Smooth muscle cell (in vitro differentiated cells): ENCODE measurements around the gene CCDC9B. TPM values are rescaled to one million over a fixed set of nuclear protein-coding genes. Genes with fewer than 3 reads are reported as not detected.

ENCODE experiments used
- DNase-seq: peaks from one replicate; lab custom pipeline; 2025; ENCODE audit not compliant: unreplicated experiment; lab: John Stamatoyannopoulos, UW
- H2AFZ ChIP-seq: fragments of 200-600 bp; sonication (generic); 2 replicates; pipeline ENCODE4 v1.6.0; 2016; ENCODE audit warnings: antibody characterized with exemption, low read depth, mild to moderate bottlenecking
- H3F3A ChIP-seq: fragments of 200-600 bp; sonication (generic); 2 replicates; pipeline ENCODE4 v1.6.0; 2017; ENCODE audit warnings: antibody characterized with exemption, low read depth
- H3K27ac ChIP-seq: fragments of 200-600 bp; sonication (generic); 2 replicates; pipeline ENCODE4 v1.5.1; 2016; ENCODE audit warnings: low read depth, mild to moderate bottlenecking
- H3K27me3 ChIP-seq: fragments of 200-600 bp; sonication (generic); 2 replicates; pipeline ENCODE4 v1.6.1; 2016; ENCODE audit warnings: low read depth, mild to moderate bottlenecking
- H3K36me3 ChIP-seq: fragments of 200-600 bp; sonication (generic); 2 replicates; pipeline ENCODE4 v1.5.1; 2016; ENCODE audit warnings: low read depth
- H3K4me1 ChIP-seq: fragments of 200-600 bp; sonication (generic); 2 replicates; pipeline ENCODE4 v1.5.1; 2016; ENCODE audit warnings: low read depth
- H3K4me2 ChIP-seq: fragments of 200-600 bp; sonication (generic); 2 replicates; pipeline ENCODE4 v1.6.0; 2016; ENCODE audit warnings: mild to moderate bottlenecking
- H3K4me3 ChIP-seq: fragments of 200-600 bp; sonication (generic); 2 replicates; pipeline ENCODE4 v1.5.1; 2016; ENCODE audit warnings: mild to moderate bottlenecking
- H3K79me2 ChIP-seq: fragments of 200-600 bp; sonication (generic); 2 replicates; pipeline ENCODE4 v1.6.0; 2016; ENCODE audit warnings: low read depth, mild to moderate bottlenecking
- H3K9ac ChIP-seq: fragments of 200-600 bp; sonication (generic); 2 replicates; pipeline ENCODE4 v1.6.0; 2016; ENCODE audit warnings: low read depth
- H3K9me3 ChIP-seq: fragments of 200-600 bp; sonication (generic); replicated peaks from 2 replicates; pipeline ENCODE4 v1.5.1; 2016; ENCODE audit warnings: low read depth
- H4K20me1 ChIP-seq: fragments of 200-600 bp; sonication (generic); 2 replicates; pipeline ENCODE4 v1.6.0; 2016; ENCODE audit warnings: low read depth
- WGBS: methylation state at CpG from one replicate; pipeline ENCODE4 v1.1.7; 2016; ENCODE audit warnings: low lambda C conversion rate; 5-methylcytosine and 5-hydroxymethylcytosine counted together
- polyA plus RNA-seq: library from polyadenylated mRNA; unstranded; fragments of >200 nt; fragmentation: Nextera tagmentation; extraction: Ambion mirVana; gene quantifications from 2 replicates; pipeline ENCODE4 v1.2.1, GENCODE V29; 2016
- total RNA-seq: library from RNA; depleted of rRNA; stranded (reverse); fragments of >200 nt; gene quantifications from 2 replicates; pipeline ENCODE4 v1.2.3, GENCODE V29; 2014
- TF ChIP-seq, protein P1 (sequence below): fragments of 200-600 bp; sonication (generic); IDR thresholded peaks from 2 replicates; pipeline ENCODE4 v1.5.1; 2017; ENCODE audit warnings: borderline replicate concordance, mild to moderate bottlenecking, antibody characterized with exemption; ENCODE audit not compliant: insufficient read depth, poor library complexity, severe bottlenecking

Gene CCDC9B
- total and polyA plus RNA-seq, 2 experiments from 2014 or later, result 0.97 to 3.8 TPM

DNA sequence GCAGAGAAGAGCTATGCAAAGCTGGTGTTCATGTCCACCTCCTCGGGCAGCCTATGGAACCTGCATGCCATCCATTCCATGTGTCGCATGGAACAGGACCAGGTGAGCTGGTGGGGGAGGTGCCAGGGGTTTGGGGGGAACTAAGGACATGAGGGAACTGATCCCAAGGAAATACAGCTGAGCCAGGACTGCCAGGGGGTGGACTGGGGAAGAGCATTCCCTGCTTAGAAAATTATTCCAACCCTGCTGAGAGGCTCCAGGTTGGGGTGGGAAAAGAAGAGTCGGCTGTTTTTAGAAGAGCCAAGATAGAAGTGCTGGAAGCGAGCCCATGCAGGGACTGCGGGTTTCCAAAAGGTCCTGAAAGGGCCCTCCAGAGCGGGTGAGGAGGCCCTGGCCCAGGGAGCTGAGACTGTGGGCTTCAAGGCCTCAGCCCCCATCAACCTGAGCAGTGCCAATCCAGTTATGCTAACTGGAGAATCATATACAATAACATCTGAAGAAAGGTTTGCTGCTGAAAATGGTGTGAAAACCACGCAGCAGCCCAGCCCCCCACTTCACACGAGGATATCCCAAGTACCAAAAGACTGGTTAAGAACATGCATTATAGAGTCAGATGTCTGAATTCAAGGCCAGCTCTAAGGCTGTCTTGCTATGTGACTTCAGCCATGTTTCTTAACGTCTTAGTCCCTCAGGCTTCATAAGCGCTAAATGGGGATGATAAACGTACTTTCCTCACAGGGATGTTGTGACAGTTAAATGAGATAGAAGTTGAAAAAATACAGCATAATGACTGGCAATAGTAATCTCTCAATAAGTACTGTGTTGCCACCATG, 25.1 kb upstream of the CCDC9B start:
- WGBS, result 87% methylated on average over 11 of the region's 11 CpGs
- TF ChIP-seq, protein P1, sequence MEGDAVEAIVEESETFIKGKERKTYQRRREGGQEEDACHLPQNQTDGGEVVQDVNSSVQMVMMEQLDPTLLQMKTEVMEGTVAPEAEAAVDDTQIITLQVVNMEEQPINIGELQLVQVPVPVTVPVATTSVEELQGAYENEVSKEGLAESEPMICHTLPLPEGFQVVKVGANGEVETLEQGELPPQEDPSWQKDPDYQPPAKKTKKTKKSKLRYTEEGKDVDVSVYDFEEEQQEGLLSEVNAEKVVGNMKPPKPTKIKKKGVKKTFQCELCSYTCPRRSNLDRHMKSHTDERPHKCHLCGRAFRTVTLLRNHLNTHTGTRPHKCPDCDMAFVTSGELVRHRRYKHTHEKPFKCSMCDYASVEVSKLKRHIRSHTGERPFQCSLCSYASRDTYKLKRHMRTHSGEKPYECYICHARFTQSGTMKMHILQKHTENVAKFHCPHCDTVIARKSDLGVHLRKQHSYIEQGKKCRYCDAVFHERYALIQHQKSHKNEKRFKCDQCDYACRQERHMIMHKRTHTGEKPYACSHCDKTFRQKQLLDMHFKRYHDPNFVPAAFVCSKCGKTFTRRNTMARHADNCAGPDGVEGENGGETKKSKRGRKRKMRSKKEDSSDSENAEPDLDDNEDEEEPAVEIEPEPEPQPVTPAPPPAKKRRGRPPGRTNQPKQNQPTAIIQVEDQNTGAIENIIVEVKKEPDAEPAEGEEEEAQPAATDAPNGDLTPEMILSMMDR, result no peak
- peaks cover 8% of the 10 kb centered on the region for H3K27me3 ChIP-seq
- no peaks in the 10 kb centered on the region for H3K36me3 ChIP-seq
- H3K27ac ChIP-seq, result no peak overlapping the region
- H2AFZ ChIP-seq, result no peak overlapping the region
- no peak for DNase-seq
- no peaks in the 10 kb centered on the region for H4K20me1 ChIP-seq
- no peak overlapping the region for H3K4me2 ChIP-seq
- no peaks in the 10 kb centered on the region for H3K79me2 ChIP-seq
- no peaks in the 10 kb centered on the region for H3K9me3 ChIP-seq
- no peaks in the 10 kb centered on the region for H3K4me1 ChIP-seq
- H3F3A ChIP-seq, result no peaks in the 10 kb centered on the region
- no peak overlapping the region for H3K4me3 ChIP-seq
- H3K9ac ChIP-seq, result no peak overlapping the region

DNA sequence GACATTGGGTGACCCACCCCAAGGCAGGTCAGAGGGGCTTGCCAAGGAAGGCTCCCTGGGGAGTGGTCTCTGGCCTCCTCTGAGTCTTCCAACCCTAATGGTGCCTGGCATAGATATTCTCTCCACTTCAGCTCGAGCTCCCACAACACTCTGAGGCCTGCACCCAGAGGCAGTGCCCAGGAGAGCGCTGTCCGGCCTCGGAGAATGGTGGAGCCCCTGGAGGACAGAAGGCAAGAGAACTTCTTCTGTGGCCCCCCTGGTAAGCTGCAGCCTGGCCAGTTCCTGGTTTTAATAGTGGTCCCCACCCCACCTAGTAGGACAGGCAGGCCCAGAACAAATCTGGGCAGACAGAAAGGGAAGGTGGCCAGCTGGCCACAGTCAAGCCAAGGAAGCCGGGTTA, 24.3 kb upstream of the CCDC9B start:
- H3K4me3 ChIP-seq, result no peak overlapping the region
- no peak overlapping the region for H3K4me2 ChIP-seq
- H4K20me1 ChIP-seq, result no peaks in the 10 kb centered on the region
- H3K27ac ChIP-seq, result no peak overlapping the region
- no peak overlapping the region for H3K9ac ChIP-seq
- TF ChIP-seq, protein P1, result no peak
- H3K4me1 ChIP-seq, result no peaks in the 10 kb centered on the region
- H3K36me3 ChIP-seq, result no peaks in the 10 kb centered on the region
- no peak overlapping the region for H2AFZ ChIP-seq
- H3K27me3 ChIP-seq, result peaks cover 12% of the 10 kb centered on the region
- 98% methylated on average over 5 of the region's 5 CpGs for WGBS
- H3K9me3 ChIP-seq, result no peaks in the 10 kb centered on the region
- no peak for DNase-seq
- H3F3A ChIP-seq, result no peaks in the 10 kb centered on the region
- no peaks in the 10 kb centered on the region for H3K79me2 ChIP-seq

DNA sequence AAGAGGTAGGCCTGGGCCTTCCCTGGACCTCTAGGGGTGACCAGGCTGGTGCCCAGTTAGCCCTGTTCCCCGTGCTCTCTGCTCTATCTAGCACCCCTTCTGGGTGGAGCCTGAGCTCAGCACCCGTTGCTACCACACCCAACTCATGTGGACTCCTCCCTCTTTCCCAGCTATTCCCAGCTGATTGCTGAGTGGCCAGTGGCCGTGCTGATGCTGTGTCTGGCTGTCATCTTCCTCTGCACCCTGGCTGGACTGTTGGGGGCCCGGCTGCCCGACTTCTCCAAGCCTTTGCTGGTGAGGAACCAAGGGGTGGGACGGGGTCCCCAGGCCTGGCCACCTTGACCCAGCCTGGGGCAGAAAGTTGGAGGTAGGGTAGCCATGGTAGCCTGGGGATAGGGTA, 23.5 kb upstream of the CCDC9B start:
- 80% methylated on average over 6 of the region's 6 CpGs for WGBS
- Histone ChIP-seq H3K79me2 (no peaks in the 10 kb centered on the region), H3K27me3 (peaks cover 12% of the 10 kb centered on the region), H3K27ac (no peak overlapping the region), H2AFZ (no peak overlapping the region), H3K9ac (no peak overlapping the region), H3K4me2 (no peak overlapping the region), H3K4me1 (no peaks in the 10 kb centered on the region), H3K36me3 (no peaks in the 10 kb centered on the region), H3F3A (no peaks in the 10 kb centered on the region), H4K20me1 (no peaks in the 10 kb centered on the region), H3K9me3 (no peaks in the 10 kb centered on the region), H3K4me3 (no peak overlapping the region)
- TF ChIP-seq, protein P1, result no peak
- no peak for DNase-seq

DNA sequence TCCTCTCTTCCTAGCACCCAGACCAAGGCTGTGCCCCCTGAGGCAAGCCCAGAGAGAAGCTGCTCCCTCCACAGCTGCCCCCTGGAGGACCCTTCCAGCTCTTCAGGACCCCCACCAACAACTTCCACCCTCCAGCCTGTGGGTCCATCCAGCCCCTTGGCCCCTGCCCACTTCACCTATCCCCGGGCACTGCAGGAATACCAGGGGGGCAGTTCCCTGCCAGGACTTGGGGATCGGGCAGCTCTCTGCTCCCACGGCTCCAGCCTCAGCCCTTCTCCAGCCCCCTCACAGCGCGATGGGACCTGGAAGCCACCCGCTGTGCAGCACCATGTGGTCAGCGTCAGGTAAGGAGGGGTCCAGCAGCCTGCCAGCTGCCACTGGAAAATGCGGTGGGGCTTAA, 22.9 kb upstream of the CCDC9B start:
- H3K36me3 ChIP-seq, result no peaks in the 10 kb centered on the region
- DNase-seq, result no peak
- no peak overlapping the region for H3K4me2 ChIP-seq
- TF ChIP-seq, protein P1, result no peak
- H3F3A ChIP-seq, result no peaks in the 10 kb centered on the region
- H3K4me3 ChIP-seq, result no peak overlapping the region
- no peaks in the 10 kb centered on the region for H3K4me1 ChIP-seq
- H3K79me2 ChIP-seq, result no peaks in the 10 kb centered on the region
- no peaks in the 10 kb centered on the region for H3K9me3 ChIP-seq
- H4K20me1 ChIP-seq, result no peaks in the 10 kb centered on the region
- peaks cover 12% of the 10 kb centered on the region for H3K27me3 ChIP-seq
- no peak overlapping the region for H3K9ac ChIP-seq
- no peak overlapping the region for H2AFZ ChIP-seq
- 82% methylated on average over 8 of the region's 8 CpGs for WGBS
- no peak overlapping the region for H3K27ac ChIP-seq
